ENCODE measurements around the gene FBP2. TPM values are rescaled to one million over a fixed set of nuclear protein-coding genes. Genes with fewer than 3 reads are reported as not detected.

Gene FBP2
- total RNA-seq, 1 experiment from 2014 or later = not detected

- intact Hi-C loops (cut with micrococcal nuclease) = no loop called here
- H3K27ac ChIP-seq (ENCODE audit: low read length) = no peak overlapping the region
- POLR2A ChIA-PET (ENCODE audit: unreplicated experiment) = no interaction called here
Observed at GRCh38 chr9:94611638-94612068, 18.0 kb upstream of the FBP2 start.

GRCh38 chr9:94610181-94610606, 16.6 kb upstream of the FBP2 start:
- no peak for ATAC-seq
- BruUV-seq (replicated peaks) = no TSS peak
- H3K9me3 ChIP-seq (ENCODE audit: low read length) = no peaks in the 10 kb centered on the region
- H4K20me1 ChIP-seq (ENCODE audit: low read length) = no peaks in the 10 kb centered on the region
- ChIA-PET CTCF (no interaction called here), POLR2A (ENCODE audit: unreplicated experiment) (no interaction called here)
- H3K36me3 ChIP-seq (ENCODE audit: low read depth, low read length) = no peaks in the 10 kb centered on the region
- no peak for DNase-seq
- no peaks in the 10 kb centered on the region for H3K79me2 ChIP-seq (ENCODE audit: low read length)
- H3K4me2 ChIP-seq (ENCODE audit: low read length) = no peak overlapping the region
- H3K4me1 ChIP-seq (ENCODE audit: insufficient read depth, low read length) = peaks cover 8% of the 10 kb centered on the region; the same call in 1 of the 2 replicates
- H2AFZ ChIP-seq (ENCODE audit: low read length) = no peak overlapping the region
- no peaks in the 10 kb centered on the region for H3K27me3 ChIP-seq (ENCODE audit: low read length)
- no peaks in the 10 kb centered on the region for H3F3A ChIP-seq (ENCODE audit: low read length, unreplicated experiment)
- TF ChIP-seq EZH2 (IDR thresholded peaks at IDR 0.05; ENCODE audit: low read length, unreplicated experiment) (no peak), EZH2phosphoT487 (IDR thresholded peaks at IDR 0.05; ENCODE audit: borderline replicate concordance, low read length) (no peak), CTCF (conservative IDR thresholded peaks at IDR 0.05; ENCODE audit: low read depth, low read length) (no peak)
- H3K27ac ChIP-seq (ENCODE audit: low read length) = no peak overlapping the region
- H3K9ac ChIP-seq (ENCODE audit: low read length) = no peak overlapping the region
- no peaks in the 10 kb centered on the region for H3K9me2 ChIP-seq (replicated peaks; ENCODE audit: low read length)
- H3K4me3 ChIP-seq (ENCODE audit: low read length) = no peak overlapping the region
- intact Hi-C loops (cut with micrococcal nuclease) = no loop called here

More at GRCh38 chr9:94611638-94612068, 18.0 kb upstream of the FBP2 start:
- no TSS peak for BruUV-seq (replicated peaks)
- no peaks in the 10 kb centered on the region for H3K79me2 ChIP-seq (ENCODE audit: low read length)
- H3K9me2 ChIP-seq (replicated peaks; ENCODE audit: low read length) = no peaks in the 10 kb centered on the region
- no peak overlapping the region for H3K9ac ChIP-seq (ENCODE audit: low read length)
- TF ChIP-seq EZH2 (IDR thresholded peaks at IDR 0.05; ENCODE audit: low read length, unreplicated experiment) (no peak), EZH2phosphoT487 (IDR thresholded peaks at IDR 0.05; ENCODE audit: borderline replicate concordance, low read length) (no peak), CTCF (conservative IDR thresholded peaks at IDR 0.05; ENCODE audit: low read depth, low read length) (no peak)
- H3K4me2 ChIP-seq (ENCODE audit: low read length) = no peak overlapping the region
- no peaks in the 10 kb centered on the region for H4K20me1 ChIP-seq (ENCODE audit: low read length)
- H3K9me3 ChIP-seq (ENCODE audit: low read length) = no peaks in the 10 kb centered on the region
- no peak overlapping the region for H2AFZ ChIP-seq (ENCODE audit: low read length)
- no peaks in the 10 kb centered on the region for H3K36me3 ChIP-seq (ENCODE audit: low read depth, low read length)
- H3K4me1 ChIP-seq (ENCODE audit: insufficient read depth, low read length) = peaks cover 8% of the 10 kb centered on the region; the same call in 1 of the 2 replicates
- H3F3A ChIP-seq (ENCODE audit: low read length, unreplicated experiment) = no peaks in the 10 kb centered on the region
- DNase-seq = peak; percentile 41
- H3K27me3 ChIP-seq (ENCODE audit: low read length) = no peaks in the 10 kb centered on the region
- peak; percentile 38; the same call in 1 of the 2 replicates for ATAC-seq
- H3K4me3 ChIP-seq (ENCODE audit: low read length) = no peak overlapping the region
- CTCF ChIA-PET = interaction anchor here (0.8 kb wide), 1 partner anchor 57 kb away, joined by 3 read pairs; the partner anchor contains the start of gene PCAT7

GRCh38 chr9:94607423-94607691, 13.7 kb upstream of the FBP2 start:
- Histone ChIP-seq H3K9ac (ENCODE audit: low read length) (no peak overlapping the region), H3K4me3 (ENCODE audit: low read length) (no peak overlapping the region), H4K20me1 (ENCODE audit: low read length) (no peaks in the 10 kb centered on the region), H2AFZ (ENCODE audit: low read length) (no peak overlapping the region), H3K36me3 (ENCODE audit: low read depth, low read length) (no peaks in the 10 kb centered on the region; the same call in 1 of the 2 replicates), H3K79me2 (ENCODE audit: low read length) (no peaks in the 10 kb centered on the region), H3K9me3 (ENCODE audit: low read length) (no peaks in the 10 kb centered on the region), H3K27ac (ENCODE audit: low read length) (no peak overlapping the region), H3F3A (ENCODE audit: low read length, unreplicated experiment) (no peaks in the 10 kb centered on the region), H3K4me1 (ENCODE audit: insufficient read depth, low read length) (peaks cover 8% of the 10 kb centered on the region; the same call in 1 of the 2 replicates), H3K4me2 (ENCODE audit: low read length) (no peak overlapping the region), H3K9me2 (replicated peaks; ENCODE audit: low read length) (no peaks in the 10 kb centered on the region), H3K27me3 (ENCODE audit: low read length) (no peaks in the 10 kb centered on the region)
- intact Hi-C loops (cut with micrococcal nuclease) = no loop called here
- ATAC-seq = no peak
- POLR2A ChIA-PET (ENCODE audit: unreplicated experiment) = interaction anchor here (0.6 kb wide), 1 partner anchor 31 kb away, joined by 4 read pairs; no protein-coding TSS in a partner anchor
- no TSS peak for BruUV-seq (replicated peaks)
- TF ChIP-seq CTCF (conservative IDR thresholded peaks at IDR 0.05; ENCODE audit: low read depth, low read length) (no peak), EZH2 (IDR thresholded peaks at IDR 0.05; ENCODE audit: low read length, unreplicated experiment) (no peak), EZH2phosphoT487 (IDR thresholded peaks at IDR 0.05; ENCODE audit: borderline replicate concordance, low read length) (no peak)
- CTCF ChIA-PET = no interaction called here
- no peak for DNase-seq
